H9 (cell line): ENCODE results near the gene GIT1. TPM values are rescaled to one million over a fixed set of nuclear protein-coding genes. Genes with fewer than 3 reads are reported as not detected.

ENCODE experiments used
- DNase-seq: peaks from one replicate; pipeline ENCODE4 v3.0.0-alpha.2; 2017
- H2AFZ ChIP-seq: one replicate; pipeline ENCODE4 v1.6.1; 2013; ENCODE audit warnings: mild to moderate bottlenecking, low read length, control low read depth, moderate library complexity
- H2AK5ac ChIP-seq: 2 replicates; pipeline ENCODE4 v1.6.1; 2013; ENCODE audit warnings: low read length, control low read depth, mixed read lengths; ENCODE audit not compliant: insufficient read length
- H2BK120ac ChIP-seq: one replicate; pipeline ENCODE4 v1.6.1; 2013; ENCODE audit warnings: low read depth, mild to moderate bottlenecking, low read length, control low read depth, inconsistent platforms; ENCODE audit not compliant: poor library complexity, severe bottlenecking
- H2BK12ac ChIP-seq: 2 replicates; pipeline ENCODE4 v1.6.1; 2013; ENCODE audit warnings: low read length, control low read depth, mixed read lengths, low read depth; ENCODE audit not compliant: insufficient read length
- H2BK15ac ChIP-seq: 2 replicates; pipeline ENCODE4 v1.6.1; 2013; ENCODE audit warnings: low read depth, low read length, control low read depth
- H2BK20ac ChIP-seq: one replicate; pipeline ENCODE4 v1.6.1; 2013; ENCODE audit warnings: low read depth, mild to moderate bottlenecking, low read length, control low read depth, inconsistent platforms; ENCODE audit not compliant: poor library complexity, severe bottlenecking
- H2BK5ac ChIP-seq: 2 replicates; pipeline ENCODE4 v1.6.1; 2013; ENCODE audit warnings: low read length, control low read depth, mixed read lengths; ENCODE audit not compliant: insufficient read length
- H3K14ac ChIP-seq: 2 replicates; pipeline ENCODE4 v1.6.1; 2013; ENCODE audit warnings: low read length, control low read depth; ENCODE audit not compliant: insufficient read depth
- H3K18ac ChIP-seq: 2 replicates; pipeline ENCODE4 v1.6.1; 2013; ENCODE audit warnings: low read depth, mild to moderate bottlenecking, mixed read lengths, low read length, control low read depth; ENCODE audit not compliant: insufficient read length
- H3K23ac ChIP-seq: 2 replicates; pipeline ENCODE4 v1.6.1; 2013; ENCODE audit warnings: low read length, control low read depth, mixed read lengths, low read depth; ENCODE audit not compliant: insufficient read length
- H3K23me2 ChIP-seq: 2 replicates; pipeline ENCODE4 v1.6.1; 2013; ENCODE audit warnings: low read depth, mild to moderate bottlenecking, mixed read lengths, low read length, control low read depth; ENCODE audit not compliant: insufficient read length, poor library complexity, severe bottlenecking
- H3K27ac ChIP-seq: 2 replicates; pipeline ENCODE4 v1.5.1; 2013; ENCODE audit warnings: low read length, control low read depth, mixed read lengths, low read depth; ENCODE audit not compliant: insufficient read length
- H3K27me3 ChIP-seq: 2 replicates; pipeline ENCODE4 v1.6.1; 2013; ENCODE audit warnings: low read length, control low read depth, inconsistent platforms; ENCODE audit not compliant: insufficient read depth
- H3K4ac ChIP-seq: 2 replicates; pipeline ENCODE4 v1.6.1; 2013; ENCODE audit warnings: low read depth, mild to moderate bottlenecking, control low read depth, inconsistent platforms, low read length, moderate library complexity
- H3K4me1 ChIP-seq: 2 replicates; pipeline ENCODE4 v1.6.1; 2013; ENCODE audit warnings: low read length, control low read depth, inconsistent platforms; ENCODE audit not compliant: insufficient read depth
- H3K4me2 ChIP-seq: 2 replicates; pipeline ENCODE4 v1.6.1; 2013; ENCODE audit warnings: low read length, control low read depth, mixed read lengths; ENCODE audit not compliant: insufficient read length, insufficient read depth
- H3K56ac ChIP-seq: 2 replicates; pipeline ENCODE4 v1.6.1; 2013; ENCODE audit warnings: low read depth, mild to moderate bottlenecking, mixed read lengths, low read length, control low read depth; ENCODE audit not compliant: insufficient read length
- H3K79me1 ChIP-seq: 2 replicates; pipeline ENCODE4 v1.6.1; 2013; ENCODE audit warnings: low read depth, mild to moderate bottlenecking, moderate library complexity, low read length, control low read depth, inconsistent platforms; ENCODE audit not compliant: insufficient read depth, poor library complexity, severe bottlenecking
- H3K79me2 ChIP-seq: 2 replicates; pipeline ENCODE4 v1.6.1; 2013; ENCODE audit warnings: low read length, control low read depth, inconsistent platforms; ENCODE audit not compliant: insufficient read depth
- H3K9ac ChIP-seq: 2 replicates; pipeline ENCODE4 v1.6.1; 2013; ENCODE audit warnings: low read length, control low read depth, mixed read lengths; ENCODE audit not compliant: insufficient read length; ENCODE audit errors: extremely low read depth
- H3K9me3 ChIP-seq: one replicate; pipeline ENCODE4 v1.6.1; 2013; ENCODE audit warnings: low read depth, low read length, inconsistent platforms; ENCODE audit not compliant: control insufficient read depth
- H3T11ph ChIP-seq: one replicate; pipeline ENCODE4 v1.6.1; 2013; ENCODE audit warnings: mild to moderate bottlenecking, low read length, control low read depth, inconsistent platforms
- H4K20me1 ChIP-seq: one replicate; pipeline ENCODE4 v1.6.1; 2013; ENCODE audit not compliant: control insufficient read depth, insufficient read length, insufficient read depth
- H4K5ac ChIP-seq: 2 replicates; pipeline ENCODE4 v1.6.1; 2013; ENCODE audit warnings: low read depth, mild to moderate bottlenecking, mixed read lengths, low read length, control low read depth; ENCODE audit not compliant: insufficient read length
- H4K8ac ChIP-seq: replicated peaks from 2 replicates; pipeline ENCODE4 v1.6.1; 2013; ENCODE audit warnings: low read length, control low read depth, mixed read lengths, low read depth; ENCODE audit not compliant: insufficient read length
- H4K91ac ChIP-seq: 2 replicates; pipeline ENCODE4 v1.6.1; 2013; ENCODE audit warnings: low read depth, mild to moderate bottlenecking, moderate library complexity, mixed read lengths, low read length, control low read depth; ENCODE audit not compliant: insufficient read length
- H3K27ac Mint-ChIP-seq, 3 experiments: 2 replicates in 2 of 3; 3 replicates in 1 of 3; pipeline ENCODE4 v1.8.0; 2020 to 2021; ENCODE audit warnings: mixed read lengths in 3 of 3, mild to moderate bottlenecking in 1 of 3, moderate library complexity in 1 of 3
- H3K27me3 Mint-ChIP-seq: 2 replicates; pipeline ENCODE4 v1.8.0; 2021; ENCODE audit warnings: low read depth, mild to moderate bottlenecking, moderate library complexity, mixed read lengths
- H3K36me3 Mint-ChIP-seq, 3 experiments: 2 replicates in 2 of 3; 3 replicates in 1 of 3; pipeline ENCODE4 v1.8.0; 2020 to 2021; ENCODE audit warnings: low read depth in 3 of 3, mixed read lengths in 3 of 3; ENCODE audit not compliant: insufficient read depth in 1 of 3
- H3K4me1 Mint-ChIP-seq, 2 experiments: 2 replicates each; pipeline ENCODE4 v1.8.0; 2020; ENCODE audit warnings: mixed read lengths in 2 of 2
- H3K4me3 Mint-ChIP-seq, 2 experiments: 2 replicates in 1 of 2; 3 replicates in 1 of 2; pipeline ENCODE4 v1.8.0; 2020 to 2021; ENCODE audit warnings: mild to moderate bottlenecking in 2 of 2, mixed read lengths in 2 of 2, moderate library complexity in 1 of 2
- H3K9me3 Mint-ChIP-seq, 2 experiments: 2 replicates in 1 of 2; 3 replicates in 1 of 2; pipeline ENCODE4 v1.8.0; 2020; ENCODE audit warnings: mild to moderate bottlenecking in 2 of 2, mixed read lengths in 2 of 2, moderate library complexity in 1 of 2
- CTCF ChIP-seq: fragments of 200-600 bp; sonication (generic); conservative IDR thresholded peaks from 3 replicates; pipeline ENCODE4 v1.8.0; 2021; ENCODE audit warnings: antibody characterized with exemption, mild to moderate bottlenecking
- WGBS: extraction: QIAGEN DNeasy Blood & Tissue Kit; methylation state at CpG from one replicate; pipeline ENCODE4 v1.1.7; 2013; ENCODE audit warnings: missing lambda C conversion rate, low lambda C conversion rate, mixed read lengths; ENCODE audit not compliant: insufficient read length; ENCODE audit errors: extremely low coverage; 5-methylcytosine and 5-hydroxymethylcytosine counted together
- total RNA-seq: library from RNA; stranded (reverse); gene quantifications from 2 replicates; pipeline ENCODE4 v1.2.1, GENCODE V29; 2021

GIT1 gene
- total RNA-seq, 1 experiment from 2014 or later, result 47.4 TPM

GRCh38 chr17:29607557-29608195 is 18.2 kb upstream of the GIT1 start:
- peaks cover 0 to 12% of the 10 kb centered on the region in 2 experiments; a peak in 2 of 4 replicates for H3K4me1 Mint-ChIP-seq
- WGBS, result no CpG with 5 or more reads among the region's 29 CpGs
- Histone ChIP-seq H3K4me1 (no peaks in the 10 kb centered on the region), H4K20me1 (no peaks in the 10 kb centered on the region), H3K56ac (no peak overlapping the region), H3K14ac (no peak overlapping the region), H2BK12ac (no peak overlapping the region), H3K18ac (no peak overlapping the region), H4K5ac (no peak overlapping the region), H3K4me2 (no peak overlapping the region), H2BK120ac (no peak overlapping the region), H3K23me2 (no peaks in the 10 kb centered on the region), H2BK5ac (no peak overlapping the region), H3K4ac (no peak overlapping the region), H3K27ac (no peak overlapping the region), H3K27me3 (no peaks in the 10 kb centered on the region), H3K23ac (no peak overlapping the region), H2BK15ac (no peak overlapping the region), H4K8ac (no peak overlapping the region), H2AK5ac (no peak overlapping the region), H4K91ac (no peak overlapping the region), H2AFZ (no peak overlapping the region), H3K9me3 (no peaks in the 10 kb centered on the region), H3K79me1 (no peaks in the 10 kb centered on the region), H3T11ph (no peak overlapping the region), H3K79me2 (no peaks in the 10 kb centered on the region), H2BK20ac (no peak overlapping the region), H3K9ac (no peak overlapping the region)
- peak; percentile 31 for DNase-seq
- peaks cover 11% of the 10 kb centered on the region for H3K27me3 Mint-ChIP-seq
- H3K36me3 Mint-ChIP-seq, result peaks cover 2 to 8% (median 7%) of the 10 kb centered on the region in 3 experiments; a peak in 4 of 7 replicates
- no peak for TF ChIP-seq CTCF
- no peak overlapping the region for H3K4me3 Mint-ChIP-seq
- H3K27ac Mint-ChIP-seq, result no peak overlapping the region; a peak in 1 of 7 replicates
- no peaks in the 10 kb centered on the region; a peak in 1 of 5 replicates for H3K9me3 Mint-ChIP-seq
